Gastroesophageal sphincter (tissue), 3 donors: ENCODE measurements around the gene PTPRN2.

Source experiments
- CTCF ChIP-seq, 4 experiments: fragments of 200-600 bp in 2 of 4; fragments of 450-650 bp in 2 of 4; sonication (generic) in 1 of 4; IDR thresholded peaks; one replicate each; pipeline ENCODE4 v1.5.1; 2017 to 2019; ENCODE audit warnings: antibody characterized with exemption in 4 of 4, mild to moderate bottlenecking in 2 of 4, moderate library complexity in 2 of 4
- POLR2A ChIP-seq, 2 donors: fragments of 450-650 bp; IDR thresholded peaks; one replicate each; pipeline ENCODE4 v1.6.1; 2017; ENCODE audit warnings: antibody characterized with exemption in 2 of 2, mild to moderate bottlenecking in 2 of 2, moderate library complexity in 1 of 2

DNA sequence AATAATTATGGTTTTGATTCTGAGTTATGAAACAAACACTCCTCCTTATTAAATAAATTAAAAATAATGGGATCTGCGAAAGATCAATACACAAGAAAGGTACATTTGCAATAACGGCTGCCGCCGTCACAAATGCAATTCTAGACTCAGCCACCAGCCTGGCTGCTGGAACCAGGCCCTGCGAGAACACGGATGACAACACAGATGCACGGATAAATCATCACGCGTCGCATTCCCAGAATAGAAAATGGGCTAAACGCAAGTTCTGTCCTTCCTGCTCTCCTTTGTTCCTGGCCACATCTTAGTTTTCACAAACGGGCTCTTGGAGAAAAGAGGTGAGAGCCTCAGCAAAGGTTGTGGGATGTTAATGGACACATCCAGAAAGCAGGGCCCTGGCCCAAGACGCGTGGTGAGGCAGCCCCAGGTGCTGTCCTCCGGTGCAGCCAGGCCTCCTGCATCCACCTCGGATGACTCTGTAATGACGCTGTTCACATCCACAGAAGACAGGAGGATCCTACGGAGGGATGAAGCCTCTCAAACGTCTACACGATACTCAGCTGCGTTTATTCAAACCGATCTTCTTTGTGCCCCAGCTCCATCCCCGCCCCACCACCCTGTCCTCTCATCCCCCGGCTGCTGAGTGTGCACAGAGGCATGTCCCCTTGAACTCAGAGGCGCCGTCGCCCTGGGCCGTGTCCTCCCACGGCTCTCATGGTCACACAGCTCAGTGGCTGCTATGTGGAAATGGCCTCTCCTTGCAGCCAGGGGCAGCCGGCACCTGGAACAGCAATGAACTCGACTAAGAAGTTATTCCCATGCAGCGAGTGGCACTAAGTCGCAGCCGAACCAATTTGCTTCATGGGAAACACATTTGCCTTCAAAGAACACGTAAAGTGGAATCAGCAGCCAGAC is 197.9 kb downstream of the PTPRN2 start:
- no peak for TF ChIP-seq POLR2A (IDR thresholded peaks at IDR 0.05)
- TF ChIP-seq CTCF (IDR thresholded peaks at IDR 0.05) = no peak
